NCI-H146 (cell line): ENCODE data around the gene MYO10.
"Not testable (repeated sequence)": the region's sequence is repeated elsewhere in the genome, so short reads cannot be mapped to it uniquely, and the experiment has no call there.

ENCODE experiments used
- DNase-seq: peaks from one replicate; lab custom pipeline; 2025; lab: John Stamatoyannopoulos, UW

The MYO10 gene

DNA sequence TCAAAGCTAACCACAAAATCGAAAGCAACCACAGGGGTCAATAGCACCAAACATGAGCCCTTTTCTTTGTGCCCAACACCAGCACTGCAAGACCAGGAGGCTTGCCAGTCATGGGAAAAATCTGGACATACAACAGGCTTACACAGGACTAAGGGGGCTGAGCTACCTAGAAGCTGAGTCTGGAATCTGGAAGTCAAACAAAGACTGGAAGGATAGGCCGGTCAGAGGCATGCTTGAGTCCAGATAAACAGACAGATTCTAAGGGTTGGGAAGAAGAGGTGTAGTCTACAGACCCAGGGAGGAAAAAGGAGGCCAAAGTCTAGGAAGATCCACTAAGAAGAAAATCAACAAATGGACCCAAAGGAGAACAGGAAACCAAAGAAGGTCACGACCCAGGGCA lies 73.3 kb downstream of the MYO10 start:
- no peak for DNase-seq

DNA sequence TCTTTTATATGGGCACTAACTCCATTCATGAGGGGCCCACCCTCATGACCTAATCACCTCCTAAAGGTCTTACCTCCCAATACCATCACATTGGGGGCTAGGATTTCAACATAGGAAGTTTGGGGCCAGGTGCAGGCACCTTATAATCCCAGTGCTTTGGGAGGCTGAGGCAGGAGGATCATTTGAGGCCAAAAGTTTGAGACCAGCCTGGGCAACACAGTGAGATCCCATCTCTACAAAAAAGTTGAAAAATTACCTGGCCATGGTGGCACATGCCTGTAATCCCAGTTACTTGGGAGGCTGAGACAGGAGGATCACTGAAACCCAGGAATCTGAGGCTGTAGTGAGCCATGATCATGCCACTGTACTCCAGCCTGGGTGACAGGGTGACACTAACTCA lies 76.7 kb downstream of the MYO10 start:
- DNase-seq: no peak

- DNase-seq: no peak
These were observed 77.9 kb downstream of the MYO10 start for GRCh38 chr5:16858151-16858550.

GRCh38 chr5:16857635-16858034 lies 78.5 kb downstream of the MYO10 start:
- no peak for DNase-seq

GRCh38 chr5:16856531-16856930 lies 79.6 kb downstream of the MYO10 start:
- no peak for DNase-seq

- no peak for DNase-seq
These were observed 80.2 kb downstream of the MYO10 start for GRCh38 chr5:16855898-16856297.

DNA sequence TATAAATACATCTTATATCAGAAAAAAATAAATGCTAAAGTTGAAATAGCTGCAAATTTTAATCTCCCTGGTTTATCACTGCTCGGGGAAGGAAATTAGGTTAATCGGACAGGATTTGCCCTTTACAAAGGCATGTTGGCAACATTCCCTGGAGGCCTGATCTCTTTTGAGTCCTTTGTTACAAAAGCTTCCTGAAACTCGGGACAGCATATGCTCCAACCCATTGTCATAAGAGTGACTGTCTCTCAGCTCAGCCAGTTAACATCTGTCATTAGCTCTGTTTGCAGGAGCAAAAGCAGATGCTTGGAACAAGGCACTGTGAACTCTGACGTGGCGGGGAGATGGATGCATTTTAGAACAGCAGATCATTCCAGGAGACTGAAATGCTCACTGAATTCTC lies 80.6 kb downstream of the MYO10 start:
- DNase-seq: peak; percentile 60

GRCh38 chr5:16854351-16854750 lies 81.7 kb downstream of the MYO10 start:
- no peak for DNase-seq

DNA sequence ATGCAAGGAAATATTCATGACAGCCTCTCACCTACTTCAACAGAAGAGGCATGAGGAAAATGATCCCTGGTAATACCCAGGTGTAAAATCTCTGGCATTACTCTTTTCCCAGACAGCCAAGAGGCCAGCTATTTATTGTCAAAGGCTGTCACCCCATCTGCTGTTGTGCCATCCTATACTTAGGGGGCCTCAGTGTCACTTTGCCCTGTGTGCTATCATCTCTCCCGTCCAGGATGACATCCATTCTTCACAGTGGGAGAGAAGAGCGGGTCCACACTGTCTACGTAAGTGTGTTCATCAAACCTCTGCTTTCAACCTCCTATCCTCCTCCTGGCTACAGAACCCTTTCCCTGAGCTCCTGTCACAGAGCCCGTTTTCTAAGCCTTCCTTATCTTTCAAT lies 82.6 kb downstream of the MYO10 start:
- no peak for DNase-seq

GRCh38 chr5:16852251-16853005 lies 83.7 kb downstream of the MYO10 start:
- DNase-seq: no peak

GRCh38 chr5:16849775-16850174 lies 86.3 kb downstream of the MYO10 start:
- no peak for DNase-seq

DNA sequence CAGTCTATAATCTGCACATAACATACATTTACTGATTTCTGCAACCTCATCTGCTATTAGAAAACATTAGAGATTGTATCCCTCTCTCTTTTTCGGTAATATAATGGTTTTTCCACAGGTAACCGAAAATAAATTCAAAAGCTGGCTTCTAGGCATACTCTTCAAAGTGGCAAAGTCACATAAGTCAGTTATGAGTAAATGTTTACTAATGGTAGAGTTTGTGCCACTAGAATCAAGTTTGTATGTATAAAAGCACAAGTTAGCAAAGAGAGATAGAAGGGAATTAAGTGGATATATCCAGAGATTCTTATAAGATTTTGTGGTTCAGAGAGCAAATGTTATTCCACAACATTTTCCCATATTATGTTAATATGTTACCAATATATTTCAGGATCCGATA lies 86.9 kb downstream of the MYO10 start:
- DNase-seq: no peak

DNA sequence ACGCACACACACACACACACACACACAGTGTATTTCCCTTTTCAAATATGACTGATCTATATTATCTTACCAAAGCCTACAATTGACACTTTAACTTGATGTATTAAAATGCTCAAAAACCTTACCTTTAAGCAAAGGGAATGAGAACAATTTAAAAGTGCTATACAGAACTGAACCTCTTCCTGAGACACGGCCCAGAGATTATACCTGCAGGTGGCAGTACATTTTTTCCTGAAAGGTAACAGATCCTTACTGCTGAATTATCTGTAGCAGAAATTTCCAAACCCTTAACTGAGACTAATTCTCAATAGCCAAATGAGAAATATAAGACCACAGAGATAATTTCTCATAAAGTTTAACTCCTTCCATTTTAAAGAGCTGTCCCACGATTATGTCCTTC lies 91.1 kb downstream of the MYO10 start:
- no peak for DNase-seq

DNA sequence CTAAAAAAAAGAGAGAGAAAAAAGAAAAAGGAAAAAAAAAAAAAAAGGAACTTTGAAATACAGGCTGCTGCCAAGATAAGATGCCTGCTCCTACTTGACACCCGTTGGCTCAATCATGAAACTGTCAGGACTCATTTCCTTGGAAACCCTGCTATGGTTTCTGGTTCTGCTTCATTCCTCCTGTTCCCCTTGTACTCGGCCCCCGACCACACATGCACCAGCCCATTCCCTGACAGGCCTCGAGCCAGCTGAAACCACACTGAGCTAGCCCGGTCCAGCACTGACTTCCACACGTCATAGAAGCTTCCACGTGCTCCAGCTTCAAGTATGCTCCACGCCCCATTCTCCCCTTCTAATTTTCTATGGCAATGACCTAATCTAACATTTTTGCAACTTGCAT lies 93.2 kb downstream of the MYO10 start:
- no peak for DNase-seq

GRCh38 chr5:16841416-16841815 lies 94.7 kb downstream of the MYO10 start:
- DNase-seq: no peak

GRCh38 chr5:16837305-16837704 lies 98.8 kb downstream of the MYO10 start:
- DNase-seq: no peak

DNA sequence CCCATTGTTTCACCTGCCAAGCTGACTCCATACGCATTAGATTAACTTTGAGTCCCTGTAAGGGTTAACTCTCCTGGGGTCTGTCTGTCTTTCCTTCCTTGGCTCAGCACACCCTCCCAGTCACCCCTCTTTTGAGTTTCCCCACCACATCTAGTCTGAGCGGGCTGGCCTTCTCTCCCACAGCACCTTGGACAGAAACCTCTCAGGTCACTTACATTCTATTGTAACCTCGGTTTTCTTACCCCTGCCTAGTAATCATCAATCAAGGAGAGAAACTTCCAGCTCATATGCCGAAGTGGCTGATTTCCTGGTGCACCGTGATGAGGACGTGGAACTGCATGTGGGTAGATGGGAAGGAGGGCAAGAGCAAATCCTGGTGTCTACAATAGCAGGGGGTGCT lies 102.1 kb downstream of the MYO10 start:
- no peak for DNase-seq

DNA sequence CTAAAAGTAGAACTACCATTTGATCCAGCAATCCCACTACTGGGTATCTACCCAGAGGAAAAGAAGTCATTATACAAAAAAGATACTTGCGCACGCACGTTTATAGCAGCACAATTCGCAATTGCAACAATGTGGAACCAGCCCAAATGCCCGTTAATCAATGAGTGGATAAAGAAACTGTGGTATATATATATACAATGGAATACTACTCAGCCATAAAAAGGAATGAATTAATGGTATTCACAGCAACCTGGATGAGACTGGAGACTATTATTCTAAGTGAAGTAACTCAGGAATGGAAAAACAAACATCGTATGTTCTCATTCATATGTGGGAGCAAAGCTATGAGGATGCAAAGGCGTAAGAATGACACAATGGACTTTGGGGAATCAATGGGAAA lies 104.8 kb downstream of the MYO10 start:
- not testable (repeated sequence) for DNase-seq

GRCh38 chr5:16827755-16828154 lies 108.3 kb downstream of the MYO10 start:
- no peak for DNase-seq

DNA sequence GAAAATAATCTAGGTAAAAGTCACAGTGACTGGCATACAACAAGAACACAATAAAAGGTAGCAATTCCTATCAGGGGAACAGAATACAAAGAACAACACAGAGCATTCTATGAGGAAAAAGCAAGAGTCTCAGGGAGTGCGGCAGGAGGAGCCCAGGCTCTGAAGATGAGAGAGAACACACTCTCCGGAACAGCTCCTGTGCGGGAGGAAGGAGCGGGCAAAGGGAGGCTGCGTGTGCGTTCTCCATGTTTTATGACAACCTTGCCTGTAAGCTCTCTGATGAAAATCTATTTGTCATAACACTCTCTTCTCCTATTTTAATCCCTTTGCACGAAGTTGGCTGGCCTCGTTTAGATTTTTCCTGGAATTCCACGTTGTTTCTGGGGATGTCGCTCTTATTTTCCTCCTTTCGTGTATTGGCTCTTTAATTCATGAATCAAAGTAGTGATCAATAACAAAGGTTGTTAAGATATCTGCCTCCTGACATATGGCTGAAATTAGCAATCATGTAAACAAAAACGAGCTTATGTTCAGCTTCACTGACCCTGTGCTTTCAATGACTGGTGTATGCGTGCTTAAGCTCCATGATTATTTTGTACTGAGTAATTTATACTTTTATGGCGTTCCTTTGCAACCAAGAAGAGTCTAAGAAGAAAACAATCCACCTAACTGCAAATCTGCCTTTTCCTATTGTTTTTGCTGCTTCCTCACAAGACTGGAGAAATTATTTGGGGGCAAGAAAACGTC lies 109.5 kb downstream of the MYO10 start:
- DNase-seq: no peak

- DNase-seq: no peak
These were observed 116.4 kb downstream of the MYO10 start for GRCh38 chr5:16819522-16820167.

DNA sequence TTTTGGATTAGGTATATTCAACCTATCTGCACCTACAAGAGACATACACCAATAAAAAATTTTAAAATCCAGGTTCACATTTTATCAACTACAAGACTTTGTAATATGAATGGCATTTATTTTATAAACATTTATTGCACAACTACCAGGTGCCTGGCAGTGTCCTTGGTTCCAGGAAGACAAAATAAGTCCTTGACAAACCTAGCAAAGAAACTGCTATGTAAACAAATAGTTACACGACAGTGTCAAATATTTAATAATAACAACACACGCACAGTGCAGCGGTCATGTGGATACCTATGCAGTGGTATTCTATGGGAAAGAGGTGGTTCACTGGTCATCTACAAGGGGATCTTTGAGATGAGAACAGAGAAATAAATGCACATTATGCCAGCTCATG lies 120.7 kb downstream of the MYO10 start:
- DNase-seq: no peak

DNA sequence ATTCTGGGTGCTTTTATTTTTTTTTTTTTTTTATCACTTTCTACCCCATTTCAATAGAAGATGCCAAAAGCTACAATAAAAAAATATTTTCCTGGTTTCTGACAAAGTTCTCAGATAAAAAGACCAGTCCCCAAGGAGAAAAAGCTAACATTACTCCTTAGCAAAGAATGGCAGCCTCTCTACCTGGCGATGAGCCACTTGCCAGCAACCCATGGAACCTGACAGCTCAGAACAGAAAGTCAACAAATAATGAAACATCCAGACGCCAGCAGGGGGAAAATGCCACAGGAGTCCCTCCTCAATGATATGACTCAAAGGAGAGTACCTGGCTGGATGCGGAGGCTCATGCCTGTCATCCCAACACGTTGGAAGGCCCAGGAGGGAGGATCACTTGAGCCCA lies 123.2 kb downstream of the MYO10 start:
- peak; percentile 57 for DNase-seq
